GM19193 (cell line): ENCODE results near the gene FOLR2.

Experiments used
- POLR2A ChIP-seq: IDR thresholded peaks from 4 replicates; pipeline ENCODE4 v1.6.1; 2011; ENCODE audit not compliant: insufficient read depth, insufficient read length; ENCODE audit errors: extremely low read depth

Gene FOLR2

GRCh38 chr11:72216638-72217037 is at the start of gene FOLR2:
TSS of gene FOLR2 (plus strand) at chr11:72216794. CDS start at chr11:72218585, 1,791 bp downstream.
- no peak for TF ChIP-seq POLR2A

GRCh38 chr11:72173291-72173690 is 43.3 kb upstream of the FOLR2 start:
- no peak for TF ChIP-seq POLR2A

DNA sequence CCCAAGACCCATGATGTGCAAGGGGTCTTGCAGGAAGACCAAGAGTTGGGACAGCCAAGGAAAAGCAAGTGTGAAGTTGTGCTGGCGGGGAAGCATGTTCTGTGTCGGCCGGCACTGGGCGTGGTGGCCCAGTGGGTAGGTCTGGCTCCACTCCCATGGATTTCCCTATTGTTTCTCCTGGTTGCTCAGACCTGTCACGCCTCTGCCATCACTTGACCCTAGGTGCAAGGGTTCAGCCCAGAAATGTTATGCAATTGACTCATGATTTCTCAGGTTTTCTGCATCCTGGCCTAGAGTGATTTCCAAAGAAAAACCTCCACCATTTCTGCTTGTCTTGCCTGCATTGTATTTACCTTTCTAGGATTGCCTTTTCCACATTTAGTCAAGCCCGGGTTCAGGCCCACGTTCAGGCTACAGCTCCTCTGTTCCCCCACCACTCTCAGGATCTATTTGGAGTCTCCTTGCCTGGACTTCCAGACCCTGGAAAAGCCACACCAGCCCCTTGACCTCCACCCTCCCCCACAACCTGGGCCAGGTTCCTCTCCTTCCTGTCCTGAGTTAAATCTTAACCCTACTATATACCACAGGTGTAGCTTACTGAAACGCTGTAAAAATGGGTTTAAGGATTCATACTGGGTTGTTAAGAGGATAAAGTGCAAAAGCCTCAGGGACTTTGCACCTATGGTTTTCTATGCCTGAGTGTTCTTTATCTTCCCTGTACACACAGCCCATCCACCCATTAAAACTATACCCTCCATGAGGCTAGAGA is 42.1 kb upstream of the FOLR2 start:
- TF ChIP-seq POLR2A = no peak

DNA sequence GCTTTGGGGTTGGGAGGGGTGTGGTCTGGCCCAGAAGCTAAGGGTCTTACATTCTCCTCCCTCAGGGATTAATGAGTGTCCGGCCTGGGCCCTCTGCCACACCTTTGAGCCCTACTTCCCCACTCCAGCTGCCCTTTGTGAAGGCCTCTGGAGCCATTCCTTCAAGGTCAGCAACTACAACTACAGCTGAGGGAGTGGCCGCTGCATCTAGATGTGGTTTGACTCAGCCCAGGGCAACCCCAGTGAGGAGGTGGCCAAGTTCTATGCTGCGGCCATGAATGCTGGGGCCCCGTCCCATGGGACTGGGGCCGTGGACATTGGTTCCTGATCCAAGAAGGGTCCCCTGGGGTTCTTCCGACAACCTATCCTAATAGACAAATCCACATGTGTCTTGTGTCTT is 38.9 kb upstream of the FOLR2 start:
- TF ChIP-seq POLR2A = no peak

DNA sequence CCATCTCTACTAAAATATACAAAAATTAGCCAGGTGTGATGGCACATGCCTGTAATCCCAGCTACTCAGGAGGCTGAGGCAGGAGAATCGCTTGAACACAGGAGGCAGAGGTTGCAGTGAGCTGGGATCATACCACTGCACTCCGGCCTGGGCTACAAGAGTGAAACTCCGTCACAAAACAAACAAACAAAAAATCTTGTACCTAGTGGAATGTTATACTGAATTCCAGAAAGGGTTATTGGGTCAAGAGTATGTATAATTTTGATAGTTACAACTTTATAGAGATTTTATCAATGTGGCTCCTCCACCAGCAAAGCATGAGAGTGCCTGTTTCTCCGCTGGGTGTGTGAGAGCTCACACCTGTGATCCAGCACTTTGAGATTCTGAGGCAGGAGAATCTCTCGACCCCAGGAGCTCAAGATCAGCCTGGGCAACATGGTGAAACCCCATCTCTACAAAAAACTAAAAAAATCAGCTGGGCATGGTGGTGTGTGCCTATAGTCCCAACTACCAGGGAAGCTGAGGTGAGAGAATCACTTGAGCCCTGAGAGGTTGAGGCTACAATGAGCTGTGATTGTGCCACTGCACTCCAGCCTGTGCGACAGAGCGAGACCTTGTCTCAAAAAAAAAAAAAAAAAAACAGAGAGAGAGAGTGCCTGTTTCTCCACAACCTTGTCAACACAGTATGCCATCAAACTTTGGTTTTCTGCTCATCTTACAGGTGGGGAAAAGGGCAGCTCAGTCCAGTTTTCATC is 37.4 kb upstream of the FOLR2 start:
- TF ChIP-seq POLR2A = no peak

DNA sequence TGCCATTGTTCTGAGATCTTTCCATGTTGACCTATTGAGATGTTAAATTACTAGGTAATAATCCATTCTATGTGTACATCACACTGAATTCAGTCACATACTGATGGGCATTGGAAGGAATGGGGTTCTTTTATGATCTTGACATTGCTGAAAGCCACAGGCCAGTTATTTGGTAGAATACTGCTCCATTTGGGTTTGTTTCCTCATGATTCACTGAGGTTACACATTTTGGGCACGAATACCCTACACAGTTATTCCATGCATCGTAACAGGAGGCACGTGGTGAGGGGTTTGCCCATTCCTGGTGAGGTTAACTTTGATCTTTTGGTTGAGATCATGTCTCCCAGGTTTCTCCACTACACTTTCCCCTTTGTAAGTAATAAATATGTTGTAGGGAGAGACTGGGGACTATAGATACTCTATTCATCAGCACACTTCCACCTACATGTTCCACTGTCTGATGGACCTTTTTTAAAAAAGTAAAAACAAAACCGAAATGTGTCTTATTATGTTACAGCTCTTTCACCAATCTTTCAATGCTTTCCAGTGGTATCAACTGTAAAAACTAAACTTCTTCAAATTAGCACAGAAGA is 36.7 kb upstream of the FOLR2 start:
- TF ChIP-seq POLR2A = no peak

DNA sequence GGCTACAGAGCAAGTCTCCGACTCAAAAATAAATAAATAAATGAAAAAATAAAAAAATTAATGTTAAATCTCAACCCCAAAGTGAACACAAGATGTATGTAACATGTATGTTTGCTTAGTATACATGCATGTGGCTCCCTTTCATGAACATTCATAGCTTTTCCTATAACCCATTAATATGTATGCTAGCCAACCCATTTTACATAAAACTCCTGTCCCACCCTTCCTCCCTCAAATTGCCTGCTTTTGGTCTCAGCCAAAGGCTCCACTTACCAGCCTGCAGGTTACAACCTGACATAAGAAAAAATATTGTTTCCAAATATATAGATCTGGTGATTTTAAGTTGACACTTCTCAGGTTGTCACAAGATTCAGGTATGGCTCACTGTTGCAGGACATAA is 28.3 kb upstream of the FOLR2 start:
- no peak for TF ChIP-seq POLR2A

GRCh38 chr11:72189455-72190250 is 26.9 kb upstream of the FOLR2 start:
- TF ChIP-seq POLR2A = no peak

GRCh38 chr11:72190631-72191071 is 25.9 kb upstream of the FOLR2 start:
- no peak for TF ChIP-seq POLR2A

DNA sequence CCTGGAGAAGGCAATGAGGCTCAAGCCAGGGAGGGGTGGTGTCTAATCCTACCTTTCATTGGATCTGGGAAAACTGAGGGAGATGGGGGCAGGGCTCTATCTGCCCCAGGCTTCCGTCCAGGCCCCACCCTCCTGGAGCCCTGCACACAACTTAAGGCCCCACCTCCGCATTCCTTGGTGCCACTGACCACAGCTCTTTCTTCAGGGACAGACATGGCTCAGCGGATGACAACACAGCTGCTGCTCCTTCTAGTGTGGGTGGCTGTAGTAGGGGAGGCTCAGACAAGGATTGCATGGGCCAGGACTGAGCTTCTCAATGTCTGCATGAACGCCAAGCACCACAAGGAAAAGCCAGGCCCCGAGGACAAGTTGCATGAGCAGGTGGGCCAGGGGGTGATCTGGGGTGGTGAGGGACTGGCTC is 24.6 kb upstream of the FOLR2 start, which contains the start of gene FOLR1:
Gene FOLR1 (plus strand): TSS at position 180 of the 421 bp plus-strand sequence. CDS start 34 bp downstream, at position 214.
- no peak for TF ChIP-seq POLR2A

DNA sequence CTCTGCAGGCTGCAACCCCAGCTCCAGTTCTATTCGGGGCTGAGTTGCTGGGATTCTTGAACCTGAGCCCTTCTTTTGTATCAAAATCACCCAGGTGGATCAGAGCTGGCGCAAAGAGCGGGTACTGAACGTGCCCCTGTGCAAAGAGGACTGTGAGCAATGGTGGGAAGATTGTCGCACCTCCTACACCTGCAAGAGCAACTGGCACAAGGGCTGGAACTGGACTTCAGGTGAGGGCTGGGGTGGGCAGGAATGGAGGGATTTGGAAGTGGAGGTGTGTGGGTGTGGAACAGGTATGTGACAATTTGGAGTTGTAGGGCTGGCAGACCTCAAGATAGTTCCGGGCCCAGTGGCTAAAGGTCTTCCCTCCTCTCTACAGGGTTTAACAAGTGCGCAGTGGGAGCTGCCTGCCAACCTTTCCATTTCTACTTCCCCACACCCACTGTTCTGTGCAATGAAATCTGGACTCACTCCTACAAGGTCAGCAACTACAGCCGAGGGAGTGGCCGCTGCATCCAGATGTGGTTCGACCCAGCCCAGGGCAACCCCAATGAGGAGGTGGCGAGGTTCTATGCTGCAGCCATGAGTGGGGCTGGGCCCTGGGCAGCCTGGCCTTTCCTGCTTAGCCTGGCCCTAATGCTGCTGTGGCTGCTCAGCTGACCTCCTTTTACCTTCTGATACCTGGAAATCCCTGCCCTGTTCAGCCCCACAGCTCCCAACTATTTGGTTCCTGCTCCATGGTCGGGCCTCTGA is 20.9 kb upstream of the FOLR2 start:
- TF ChIP-seq POLR2A = no peak

DNA sequence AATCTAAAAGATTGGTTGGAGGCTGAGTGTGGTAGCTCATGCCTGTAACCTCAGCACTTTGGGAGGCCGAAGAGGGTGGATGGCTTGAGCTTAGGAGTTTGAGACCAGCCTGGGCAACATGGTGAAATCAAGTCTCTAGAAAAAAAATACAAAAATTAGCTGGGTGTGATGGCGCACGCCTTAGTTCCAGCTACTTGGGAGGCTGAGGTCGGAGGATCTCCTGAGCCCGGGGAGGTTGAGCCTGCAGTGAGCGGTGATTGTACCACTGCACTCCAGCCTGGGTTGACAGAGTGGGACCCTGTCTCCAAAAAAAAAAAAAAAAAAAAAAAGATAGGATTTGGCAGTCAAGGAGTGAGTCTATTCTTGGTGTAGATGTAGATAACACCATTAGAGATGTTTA is 14.0 kb upstream of the FOLR2 start:
- no peak for TF ChIP-seq POLR2A

- no peak for TF ChIP-seq POLR2A
These were observed 13.4 kb upstream of the FOLR2 start for GRCh38 chr11:72203163-72203562.

- no peak for TF ChIP-seq POLR2A
These were observed 11.7 kb upstream of the FOLR2 start for GRCh38 chr11:72204886-72205285.
